ENCODE results near the gene TAPT1.

Gene TAPT1

DNA sequence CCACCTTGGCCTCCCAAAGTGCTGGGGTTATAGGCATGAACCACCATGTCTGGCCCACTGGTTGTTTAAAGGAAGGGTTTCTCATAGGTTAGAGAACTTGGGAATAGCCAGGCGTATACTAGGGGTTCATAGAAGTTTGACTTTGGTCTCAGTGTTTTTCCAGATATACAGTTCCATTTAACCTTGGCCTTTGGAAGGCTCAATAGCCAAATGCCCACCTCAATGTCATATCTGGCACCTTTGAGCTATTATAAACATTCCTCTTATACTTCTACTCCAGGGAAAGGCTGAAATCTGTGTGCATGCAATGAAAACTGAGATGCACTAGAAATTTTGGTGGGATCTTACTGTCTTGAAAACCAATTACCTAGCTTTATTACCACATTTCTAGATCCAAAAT is 95.0 kb downstream of the TAPT1 start:
- no peak for DNase-seq (ENCODE audit: low read depth in 3 of 3)

DNA sequence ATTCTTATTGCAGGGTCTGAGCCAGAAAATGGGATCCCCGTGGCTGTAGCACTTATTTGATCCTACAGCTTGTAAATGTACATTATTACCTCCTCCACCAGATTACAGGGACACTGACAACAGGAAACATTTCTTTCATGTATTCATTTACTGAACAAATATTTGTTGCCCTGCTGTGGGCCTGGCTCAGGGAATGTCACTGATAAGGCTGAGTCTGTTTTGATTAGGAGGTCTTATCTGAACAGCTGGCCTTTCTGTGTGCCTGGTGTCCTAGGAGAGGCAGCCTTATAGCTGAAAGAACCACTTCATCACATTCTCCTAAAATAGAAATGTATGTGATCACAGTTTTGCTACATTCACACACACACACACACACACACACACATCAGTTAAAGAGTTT is 96.9 kb downstream of the TAPT1 start:
- DNase-seq (ENCODE audit: low read depth in 3 of 3) = no peak

DNA sequence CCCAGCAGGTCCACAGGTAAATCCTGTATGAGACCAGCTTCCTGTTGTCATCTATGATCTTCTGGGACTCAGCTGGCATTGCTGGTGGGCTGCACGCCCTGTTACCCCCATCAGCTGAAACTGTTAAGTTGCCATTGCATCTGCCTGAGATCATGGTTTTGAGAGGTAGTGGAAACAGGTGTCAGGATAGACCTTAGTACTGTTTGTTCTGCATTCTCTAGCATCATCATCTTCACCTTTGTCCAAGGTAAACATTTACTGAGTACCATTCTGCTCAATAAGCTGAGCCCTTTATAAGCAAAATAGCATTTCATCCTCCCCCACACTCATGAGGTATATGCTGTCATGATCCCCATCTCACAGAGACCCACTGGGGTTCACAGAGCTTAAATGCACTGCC is 99.6 kb downstream of the TAPT1 start:
- no peak for DNase-seq (ENCODE audit: low read depth in 3 of 3)

DNA sequence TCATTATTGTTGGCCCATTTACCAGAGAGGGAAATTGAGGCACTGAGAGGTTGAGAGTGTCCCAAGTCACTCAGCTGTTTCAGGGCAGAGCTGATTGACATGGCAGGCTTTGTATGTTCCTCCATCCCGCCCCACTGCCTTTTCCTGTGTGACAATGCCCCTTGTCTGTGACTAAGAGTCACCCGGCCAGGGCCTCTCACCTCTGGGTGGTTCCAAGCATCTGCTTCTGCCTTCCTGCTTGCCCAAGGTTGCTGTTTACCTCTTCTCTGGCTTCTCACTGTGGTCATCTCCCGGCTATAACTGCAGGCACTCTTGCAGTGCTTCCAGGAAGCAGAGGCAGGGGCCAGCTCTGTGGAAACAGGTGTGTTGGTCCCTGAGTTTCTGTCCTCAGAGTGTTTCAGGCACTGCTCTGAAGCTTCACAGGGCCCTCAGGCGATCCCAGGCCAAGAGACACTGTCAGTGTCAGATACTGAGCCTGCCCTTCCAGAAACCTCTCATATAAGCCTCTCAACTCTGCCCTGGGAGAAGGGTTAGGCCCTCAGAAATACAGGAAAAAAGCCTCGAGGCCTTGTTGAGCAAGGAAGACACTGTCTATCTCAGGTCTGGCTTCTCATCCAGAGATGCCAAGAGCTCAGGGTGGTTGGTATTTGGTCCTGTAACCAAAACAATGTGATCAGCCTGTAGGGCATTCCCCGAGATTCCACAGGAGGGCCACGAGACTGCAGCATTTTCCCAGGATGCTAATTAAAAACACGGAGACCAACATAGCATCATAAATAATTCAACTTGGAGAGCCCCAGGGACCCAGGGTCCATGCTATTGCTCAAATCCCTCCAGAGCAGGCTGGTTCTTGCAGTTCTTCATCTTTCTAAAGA is 100.5 kb downstream of the TAPT1 start:
- DNase-seq (ENCODE audit: low read depth in 3 of 3) = no peak

DNA sequence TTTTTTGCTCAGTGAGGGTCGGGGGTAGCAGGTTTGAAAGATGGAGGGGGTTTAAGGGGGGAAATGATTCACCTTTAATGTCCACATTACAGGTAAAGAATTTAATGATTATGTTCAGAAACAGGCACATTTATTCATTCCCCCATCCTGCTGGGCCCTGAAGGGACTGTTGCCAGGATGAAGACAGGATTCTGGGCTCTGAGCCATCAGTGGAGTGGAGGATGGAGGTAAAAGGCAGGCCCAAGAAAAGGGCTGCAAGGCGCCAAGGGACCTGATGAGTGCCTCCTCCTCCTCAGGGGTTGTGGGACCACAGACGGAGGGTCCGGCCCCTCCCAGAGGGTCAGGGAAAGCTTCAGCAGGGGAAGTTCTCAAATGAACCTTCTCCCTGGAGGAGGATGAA is 102.0 kb downstream of the TAPT1 start:
- no peak for DNase-seq (ENCODE audit: low read depth in 3 of 3)

DNA sequence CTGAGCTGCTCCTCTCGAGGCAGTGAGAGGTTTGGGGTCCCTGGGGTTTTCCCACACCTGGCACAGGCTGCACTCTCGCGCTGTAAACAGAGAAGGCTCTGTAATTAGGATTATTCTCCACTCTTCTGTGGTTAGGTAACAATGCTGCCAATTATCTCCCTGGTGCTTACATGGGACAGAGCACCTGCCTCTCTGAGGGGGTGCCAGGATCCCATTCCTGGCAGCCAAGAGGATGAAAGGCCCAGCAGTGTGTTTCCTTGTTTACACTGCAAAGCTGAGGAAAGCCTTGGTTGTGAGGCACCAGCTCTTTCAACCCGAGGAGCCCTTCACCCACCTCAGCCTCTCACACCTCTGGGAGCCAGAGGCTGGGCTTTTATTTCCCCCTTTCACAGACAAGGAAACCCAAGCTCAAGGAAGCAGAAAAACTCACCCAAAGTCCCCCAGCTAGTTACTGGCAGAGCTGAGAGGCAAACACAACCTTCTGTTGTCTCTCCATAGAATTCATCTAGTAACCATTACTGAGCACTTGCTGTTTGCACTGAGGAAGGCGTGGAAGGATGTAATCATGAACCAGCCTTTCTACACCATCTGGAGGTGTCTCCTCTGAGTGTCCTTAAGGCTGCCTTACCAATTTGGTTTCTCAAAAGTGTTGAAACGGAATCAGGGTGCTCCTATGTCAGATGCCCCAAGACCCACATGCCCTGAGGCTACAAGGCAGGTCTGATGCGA is 102.8 kb downstream of the TAPT1 start:
- no peak for DNase-seq (ENCODE audit: low read depth in 3 of 3)

DNA sequence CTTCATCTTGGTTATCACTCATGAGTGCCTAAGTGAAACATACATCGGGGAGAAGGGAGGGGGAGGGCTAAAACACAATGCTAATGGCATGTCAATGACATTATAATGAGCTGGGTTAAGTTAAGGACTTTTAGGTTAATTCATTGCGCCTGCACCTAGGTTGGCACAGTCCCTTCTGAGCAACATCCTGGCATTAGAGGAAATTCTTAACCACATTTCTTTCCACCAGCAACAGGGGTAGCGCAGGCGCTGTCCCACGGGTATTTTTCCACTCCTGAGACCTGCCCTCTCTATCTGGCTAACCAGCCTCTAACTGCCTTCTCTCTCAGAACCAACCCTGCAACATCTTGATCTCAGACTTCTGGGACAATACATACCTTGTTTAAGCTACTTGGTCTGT is 103.5 kb downstream of the TAPT1 start:
- peak in 1 of 3 experiments; percentile 24 for DNase-seq (ENCODE audit: low read depth in 3 of 3)

DNA sequence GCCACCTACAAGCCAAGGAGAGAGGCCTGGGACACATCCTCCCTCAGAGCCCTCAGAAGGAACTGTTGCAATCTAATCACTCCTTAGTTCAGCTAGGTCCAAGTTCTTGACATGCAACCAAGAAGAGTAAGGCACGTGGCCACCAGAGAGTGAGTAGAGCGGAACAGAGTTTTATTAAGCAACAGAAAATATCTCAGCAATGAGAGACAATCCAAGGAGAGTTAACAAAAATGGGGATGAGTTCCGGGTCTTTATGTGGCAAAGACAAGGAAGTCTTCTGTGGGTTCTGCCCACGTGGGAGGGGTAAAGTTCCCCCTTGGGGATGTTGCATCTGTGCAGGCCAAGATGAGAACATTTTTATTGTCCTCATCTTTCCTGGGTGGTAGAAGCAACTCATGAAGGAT is 104.0 kb downstream of the TAPT1 start:
- DNase-seq (ENCODE audit: low read depth in 3 of 3) = no peak

DNA sequence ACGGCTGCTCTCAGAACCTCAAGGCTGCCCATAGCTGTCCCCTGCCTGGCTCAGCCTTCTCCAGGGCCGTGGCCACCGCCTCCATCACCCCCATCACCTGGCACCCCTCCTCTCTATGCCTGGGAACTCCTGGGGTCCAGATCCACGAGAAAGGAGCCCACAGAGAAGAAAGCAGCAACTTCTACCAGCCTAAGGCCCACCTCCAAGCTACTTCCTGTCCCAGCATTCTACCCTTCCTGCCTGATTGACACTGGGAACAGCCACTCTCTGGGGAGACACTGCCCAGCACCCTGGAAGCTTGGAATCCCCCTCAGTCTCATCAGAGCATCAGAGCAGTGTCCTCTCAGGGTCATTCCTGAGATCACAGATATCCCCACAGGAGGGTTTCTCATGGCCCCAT is 105.6 kb downstream of the TAPT1 start:
- no peak for DNase-seq (ENCODE audit: low read depth in 3 of 3)

DNA sequence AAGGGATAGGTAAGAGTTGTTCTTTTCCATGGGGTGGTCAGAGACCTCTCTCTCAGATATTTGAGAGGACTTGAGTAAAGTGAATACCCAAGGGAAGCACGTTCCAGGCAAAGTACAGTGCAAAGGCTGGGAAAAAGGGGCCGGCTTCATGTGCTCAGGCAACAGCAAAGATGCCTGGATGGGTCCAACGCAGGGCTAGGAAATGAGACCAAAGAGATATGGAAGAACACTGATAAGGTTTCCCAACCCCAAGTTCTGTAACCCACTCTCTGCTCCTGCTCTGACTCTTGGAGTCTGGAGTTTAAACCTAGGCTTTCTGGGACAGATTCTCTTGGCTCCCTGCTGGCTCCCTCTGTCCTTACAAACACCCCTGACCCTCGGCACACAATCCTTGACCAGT is 106.3 kb downstream of the TAPT1 start:
- no peak for DNase-seq (ENCODE audit: low read depth in 3 of 3)

DNA sequence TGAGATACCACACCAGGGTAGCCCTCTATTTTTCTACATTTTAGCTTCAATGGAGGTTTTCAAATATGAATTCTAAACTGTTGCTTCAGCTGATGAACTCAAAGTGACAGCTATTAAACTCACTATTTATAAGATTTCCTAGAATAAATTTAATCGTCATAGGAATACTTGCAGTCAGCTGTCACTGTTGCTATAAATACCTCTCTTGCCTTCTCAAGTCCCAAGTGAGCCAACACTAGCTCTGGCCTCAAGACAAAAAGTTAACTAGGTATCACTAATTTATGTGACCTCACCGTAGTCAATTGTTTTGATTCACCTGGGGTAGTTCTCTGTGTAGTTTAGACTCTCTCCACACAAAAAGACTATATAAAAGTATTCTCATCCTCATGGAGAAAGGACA is 108.2 kb downstream of the TAPT1 start:
- DNase-seq (ENCODE audit: low read depth in 3 of 3) = no peak

DNA sequence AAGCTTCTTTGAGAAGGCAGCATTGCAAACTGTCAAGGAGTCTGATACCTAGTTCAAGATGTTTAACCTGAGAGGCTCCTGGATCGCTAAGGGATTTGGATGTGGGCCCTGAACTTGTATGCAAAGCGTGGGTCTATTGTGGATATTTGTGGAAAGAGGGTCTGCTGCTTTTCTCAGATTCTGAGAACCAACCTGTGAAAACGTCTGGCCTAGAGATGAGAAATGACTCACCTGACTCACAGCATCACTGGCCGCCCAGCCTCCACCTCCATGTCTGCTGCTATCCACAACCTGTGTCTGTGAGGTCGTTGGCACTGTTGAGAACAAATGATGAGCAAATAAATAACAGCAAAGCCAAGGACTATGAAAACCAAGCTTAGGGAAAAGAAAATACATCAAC is 109.1 kb downstream of the TAPT1 start:
- DNase-seq (ENCODE audit: low read depth in 3 of 3) = no peak

DNA sequence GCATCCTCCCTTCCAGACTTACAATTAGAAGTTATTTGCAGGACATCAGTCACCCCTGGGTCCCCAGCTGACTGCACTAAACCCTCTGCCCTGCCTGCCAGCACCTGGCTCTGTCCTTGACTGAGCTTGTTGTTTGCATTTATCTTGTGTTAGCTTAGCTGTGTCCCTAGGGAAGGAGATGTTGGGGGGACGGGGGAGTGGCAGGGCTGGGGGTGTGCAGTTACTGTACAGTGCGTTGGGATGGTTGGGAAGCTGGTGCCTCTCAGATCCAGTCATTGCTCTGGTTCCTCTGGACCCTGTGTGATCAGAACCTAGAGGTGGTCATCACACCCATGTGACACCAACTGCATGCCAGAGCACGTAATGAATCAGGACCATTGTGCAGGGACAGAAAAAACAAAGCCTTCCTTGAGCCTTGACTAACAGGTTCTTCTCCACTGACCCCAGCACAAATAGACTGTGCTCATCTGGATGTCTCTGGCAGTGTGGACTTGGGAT is 109.7 kb downstream of the TAPT1 start:
- DNase-seq (ENCODE audit: low read depth in 3 of 3) = no peak

DNA sequence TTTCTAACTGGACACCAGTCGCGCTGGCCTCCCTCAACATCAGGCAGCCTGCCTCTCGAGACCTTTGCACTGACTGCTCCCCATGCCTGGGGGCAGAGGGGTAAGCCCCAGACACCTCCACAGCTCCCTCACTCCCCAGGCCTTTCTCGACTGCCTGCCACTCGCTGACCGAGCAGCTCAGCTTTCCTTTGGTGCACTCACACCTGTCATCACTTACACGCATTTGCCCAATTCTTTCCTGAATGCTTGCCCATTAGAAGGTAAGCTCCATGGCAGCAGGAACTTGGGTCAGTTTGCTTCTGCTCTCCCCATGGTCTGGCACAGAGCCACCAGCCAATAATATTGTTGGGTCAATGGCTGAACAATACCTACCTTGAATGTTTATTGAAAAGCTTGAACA is 110.3 kb downstream of the TAPT1 start:
- DNase-seq (ENCODE audit: low read depth in 3 of 3) = no peak

DNA sequence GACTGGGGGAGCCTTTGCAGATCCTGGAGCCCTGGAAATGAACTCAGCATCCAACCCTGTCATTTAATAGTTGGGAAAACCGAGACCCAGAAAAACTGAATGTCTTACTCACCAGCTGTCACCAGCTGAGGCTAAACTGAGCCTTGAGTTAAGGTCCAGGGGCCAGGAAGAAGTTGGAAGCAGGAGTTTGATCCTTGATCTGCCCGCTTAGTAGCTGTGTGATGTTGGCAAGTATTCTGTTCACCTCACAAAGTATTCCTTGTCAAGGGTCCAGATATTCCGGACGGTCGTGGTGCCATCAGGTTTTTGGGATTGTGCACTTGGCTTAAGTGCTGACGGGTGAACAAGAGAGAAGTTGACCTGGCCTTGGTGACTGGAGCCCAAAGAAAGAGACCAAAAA is 111.7 kb downstream of the TAPT1 start:
- no peak for DNase-seq (ENCODE audit: low read depth in 3 of 3)

DNA sequence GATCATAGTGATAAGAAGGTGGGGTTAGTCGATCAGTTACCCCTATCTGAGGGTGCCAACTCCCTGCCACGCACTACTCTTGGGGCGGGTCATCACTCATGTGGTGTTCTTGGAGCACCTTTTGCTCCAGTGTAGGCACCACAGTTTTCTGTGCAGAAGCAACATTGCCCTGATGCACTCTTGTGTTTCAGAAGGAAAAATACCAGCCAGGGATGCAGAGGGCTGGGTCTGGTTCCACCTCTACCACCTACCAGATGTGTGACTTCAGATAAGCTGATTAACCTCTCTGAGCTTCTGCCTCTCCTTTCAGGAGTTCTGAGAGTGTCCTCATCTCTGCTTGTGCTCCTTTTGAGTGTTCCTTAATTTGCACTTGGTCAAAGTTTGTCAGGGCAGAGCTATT is 112.5 kb downstream of the TAPT1 start:
- DNase-seq (ENCODE audit: low read depth in 3 of 3) = no peak

DNA sequence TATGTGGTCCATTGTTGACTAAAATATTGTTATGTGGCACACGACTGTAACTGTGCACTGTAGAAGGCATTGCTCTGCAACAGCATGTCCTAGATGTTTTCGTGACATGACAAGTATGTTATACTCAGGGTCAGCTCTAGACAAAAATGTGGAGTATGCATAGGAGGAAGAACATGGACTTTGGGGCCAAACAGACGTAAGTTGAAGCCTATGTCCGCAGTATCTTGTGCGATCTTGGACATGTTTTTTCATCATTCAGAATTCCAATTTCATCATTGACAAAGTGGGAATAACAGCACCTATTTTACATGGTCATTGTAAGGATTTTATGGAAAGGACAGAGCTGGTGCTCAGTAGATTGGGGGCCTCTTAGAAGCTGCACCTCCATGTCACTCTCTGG is 114.7 kb downstream of the TAPT1 start:
- no peak for DNase-seq (ENCODE audit: low read depth in 3 of 3)

DNA sequence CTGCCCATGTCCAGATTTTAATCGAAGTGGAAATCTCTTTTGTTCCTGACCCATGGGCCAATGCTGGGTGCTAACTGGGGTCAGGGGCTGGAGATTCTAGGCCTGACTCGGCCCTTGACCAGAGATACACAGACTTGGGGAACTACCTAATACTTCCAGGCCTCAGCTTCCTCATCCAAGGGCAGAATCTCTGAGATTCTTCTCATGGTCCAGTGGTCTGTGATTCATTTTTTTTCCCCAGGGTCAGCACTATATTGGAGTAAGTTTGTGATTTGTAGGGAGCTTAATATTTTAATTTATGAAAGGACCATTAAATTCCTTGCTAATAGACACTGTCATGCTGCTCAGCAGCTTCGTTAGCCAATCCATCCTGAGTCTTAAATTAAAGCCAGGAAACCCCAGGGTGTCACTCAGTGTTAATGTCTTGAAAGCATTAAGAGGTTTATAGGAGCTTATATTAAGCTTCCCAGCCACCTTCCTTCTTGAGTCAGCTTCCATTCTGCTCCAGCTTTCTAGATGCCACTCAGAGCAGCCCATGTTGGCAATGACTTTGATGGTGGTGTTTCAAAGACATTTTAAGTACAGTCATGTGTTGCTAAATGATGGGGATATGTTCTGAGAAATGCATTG is 115.5 kb downstream of the TAPT1 start:
- DNase-seq (ENCODE audit: low read depth in 3 of 3) = no peak
